Stimulated activated naive CD8-positive, alpha-beta T cell treated with anti-CD3 and anti-CD28 coated beads, Interleukin-15, Interleukin-2, amounts not matched to agents 100 U/mL and 50 U/mL, for 24 hours (primary cell): Measurements from ENCODE around the gene HOXD10.

ENCODE experiments used
- ATAC-seq: fragments of 150-1000 bp; cut with Tn5 transposase; one replicate; pipeline ENCODE4 v1.10.0; 2021
- DNase-seq: peaks from one replicate; pipeline ENCODE4 v3.0.0; 2021

Gene HOXD10

DNA sequence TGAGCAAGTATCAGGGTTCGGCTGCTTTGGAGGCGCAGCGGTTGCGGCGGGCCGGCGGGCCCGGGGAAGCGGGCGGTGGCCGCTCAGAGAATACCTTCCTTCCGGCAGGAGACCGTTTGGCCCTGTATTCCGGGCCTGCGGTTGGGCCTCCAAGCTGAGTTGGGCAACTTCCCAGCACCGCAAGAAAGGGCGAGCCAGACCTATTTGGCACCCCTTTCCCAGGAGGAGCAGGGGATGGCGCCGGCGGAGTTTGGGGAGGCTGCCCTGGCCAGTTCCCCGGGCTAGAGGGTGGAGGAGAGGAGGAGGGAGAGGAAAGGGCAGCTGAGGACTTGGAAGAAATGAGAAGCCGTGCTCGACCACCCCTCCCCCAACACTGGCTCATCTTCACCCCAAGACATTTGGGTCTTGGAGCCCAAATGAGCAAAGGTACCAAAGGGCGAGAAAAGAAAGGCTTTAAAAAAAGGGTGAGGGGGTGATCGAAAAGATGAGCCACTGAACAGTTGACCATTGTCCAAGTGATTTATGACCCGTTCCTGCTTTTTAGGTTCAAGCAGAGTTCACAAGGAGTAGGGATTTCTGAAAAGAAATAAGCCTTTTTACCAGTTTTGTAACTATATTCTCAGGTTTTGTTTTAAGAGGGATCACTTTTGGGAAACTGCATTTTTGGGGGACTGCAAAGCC, 48.9 kb downstream of the HOXD10 start:
- no peak for DNase-seq
- no peak for ATAC-seq

DNA sequence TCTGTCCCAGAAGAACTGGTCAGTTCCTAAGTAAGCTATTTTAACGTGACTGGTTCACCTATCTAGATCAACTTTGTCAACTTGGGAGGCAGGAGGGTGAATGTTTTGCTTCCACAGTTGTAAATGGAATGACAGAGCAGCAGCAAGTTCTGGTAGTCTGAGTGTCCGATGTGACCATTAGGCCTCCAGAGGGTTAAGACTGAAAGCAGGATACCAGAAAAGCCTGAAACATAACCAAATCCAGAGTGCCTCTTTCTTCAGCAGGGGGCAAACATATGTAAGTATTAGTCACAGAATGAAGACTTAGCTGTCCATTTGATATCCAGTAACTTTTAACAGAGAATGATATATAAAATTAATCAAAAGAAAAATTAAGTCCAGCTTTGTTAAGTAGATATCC, 49.7 kb downstream of the HOXD10 start:
- no peak for ATAC-seq

DNA sequence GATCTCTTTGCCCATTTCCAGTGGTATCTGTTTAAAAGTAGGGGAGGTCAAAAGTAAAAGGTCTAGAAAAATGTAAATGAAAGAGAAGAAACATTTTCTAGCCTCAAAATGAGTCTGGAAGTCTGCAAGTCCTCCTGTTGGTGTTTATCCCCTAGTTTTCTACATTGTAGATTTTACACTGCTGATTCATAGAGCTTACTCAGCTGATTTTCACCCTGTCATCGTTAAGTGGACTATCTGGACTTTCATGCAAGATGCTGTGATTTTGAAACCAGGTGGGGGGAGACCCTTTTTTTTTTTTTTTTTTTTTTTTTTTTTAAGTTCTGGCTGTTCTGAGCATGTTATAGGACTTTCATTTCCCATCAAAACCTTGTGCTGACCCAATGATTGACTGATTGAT, 50.8 kb downstream of the HOXD10 start:
- ATAC-seq, result no peak
- DNase-seq, result no peak

More for the DNA sequence above, 49.7 kb downstream of the HOXD10 start:
- DNase-seq, result no peak

DNA sequence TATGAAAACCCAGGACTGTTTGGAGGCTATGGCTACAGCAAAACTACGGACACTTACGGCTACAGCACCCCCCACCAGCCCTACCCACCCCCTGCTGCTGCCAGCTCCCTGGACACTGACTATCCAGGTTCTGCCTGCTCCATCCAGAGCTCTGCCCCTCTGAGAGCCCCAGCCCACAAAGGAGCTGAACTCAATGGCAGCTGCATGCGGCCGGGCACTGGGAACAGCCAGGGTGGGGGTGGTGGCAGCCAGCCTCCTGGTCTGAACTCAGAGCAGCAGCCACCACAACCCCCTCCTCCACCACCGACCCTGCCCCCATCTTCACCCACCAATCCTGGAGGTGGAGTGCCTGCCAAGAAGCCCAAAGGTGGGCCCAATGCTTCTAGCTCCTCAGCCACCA, 52.6 kb downstream of the HOXD10 start:
- ATAC-seq (no peak), DNase-seq (no peak)
